ENCODE data around the gene CFAP74. TPM values are rescaled to one million over a fixed set of nuclear protein-coding genes. Genes with fewer than 3 reads are reported as not detected.
A peak's percentile ranks its signal among the peaks of the same experiment; 100 is the strongest.

Gene CFAP74
- total RNA-seq, 3 donors from 2014 or later (not counting 1 experiment from before 2014, with no cell fraction given), result not detected

DNA sequence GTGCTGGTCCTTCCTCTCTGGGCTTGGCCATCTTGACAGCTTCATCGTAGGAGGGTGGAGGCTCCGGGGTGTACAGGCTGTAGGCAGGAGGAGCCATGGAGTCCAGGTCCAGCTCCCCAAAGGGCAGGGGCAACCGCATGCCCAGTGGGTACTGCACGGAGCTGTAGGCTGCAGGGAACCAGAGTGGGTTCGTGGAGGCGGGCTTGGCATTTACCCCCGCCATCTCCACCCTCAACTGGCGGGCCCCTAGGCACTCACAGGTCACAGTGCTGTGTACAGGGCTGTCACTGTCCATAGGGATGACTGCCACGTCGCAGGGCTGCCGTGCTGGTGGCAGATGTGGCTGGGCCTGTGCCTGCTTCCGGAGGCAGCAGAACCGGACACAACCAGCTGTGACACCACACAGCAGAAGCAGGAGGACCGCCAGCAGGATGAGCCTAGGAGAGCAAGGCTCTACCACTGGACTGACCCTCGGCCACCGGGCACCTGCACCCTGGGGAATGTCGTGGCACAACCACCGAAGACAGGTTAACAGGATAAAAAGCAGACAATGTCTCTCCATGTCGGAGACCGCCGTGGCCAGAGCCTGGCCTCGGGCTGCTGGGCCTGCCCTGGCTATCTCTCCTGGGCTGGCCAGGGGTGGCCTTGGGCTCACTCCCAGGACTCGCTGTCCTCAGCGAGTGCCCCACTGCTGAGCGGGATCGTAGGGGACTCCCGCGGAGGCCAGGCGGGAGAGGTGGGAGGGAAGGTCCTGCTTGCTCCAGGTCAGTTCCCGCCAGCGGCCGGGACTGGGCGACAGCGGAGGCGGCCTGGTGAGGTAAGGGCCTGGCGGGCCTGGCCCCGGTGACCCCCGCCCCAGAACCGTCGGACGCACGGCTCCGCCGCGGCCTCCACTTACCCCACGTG is 85.3 kb downstream of the CFAP74 start:
- Histone ChIP-seq H3K36me3 (ENCODE audit: control insufficient read depth, insufficient read depth, low read length) (no peaks in the 10 kb centered on the region), H3K27ac (ENCODE audit: low read length) (no peak overlapping the region), H3K9me3 (ENCODE audit: control insufficient read depth, insufficient read depth, low read length) (no peaks in the 10 kb centered on the region), H3K4me1 (ENCODE audit: control insufficient read depth, insufficient read depth, low read length) (peaks cover 22% of the 10 kb centered on the region), H3K4me3 (ENCODE audit: low read length) (no peak overlapping the region), H3K27me3 (ENCODE audit: control insufficient read depth, insufficient read depth, low read length) (no peaks in the 10 kb centered on the region)
- intact Hi-C loops (cut with micrococcal nuclease), result no loop called here
- WGBS (ENCODE audit: insufficient coverage), result 52% methylated on average over 46 of the region's 46 CpGs
- Mint-ChIP-seq H3K36me3 (no peaks in the 10 kb centered on the region), H3K4me1 (peaks cover 0 to 7% of the 10 kb centered on the region in 2 donors), H3K4me3 (peak overlapping the region; percentile 56), H3K9me3 (no peaks in the 10 kb centered on the region), H3K27ac (no peak overlapping the region), H3K27me3 (ENCODE audit: low read depth in 2 of 2) (peaks cover 0 to 4% of the 10 kb centered on the region in 2 donors)
- TF ChIP-seq, protein P1, sequence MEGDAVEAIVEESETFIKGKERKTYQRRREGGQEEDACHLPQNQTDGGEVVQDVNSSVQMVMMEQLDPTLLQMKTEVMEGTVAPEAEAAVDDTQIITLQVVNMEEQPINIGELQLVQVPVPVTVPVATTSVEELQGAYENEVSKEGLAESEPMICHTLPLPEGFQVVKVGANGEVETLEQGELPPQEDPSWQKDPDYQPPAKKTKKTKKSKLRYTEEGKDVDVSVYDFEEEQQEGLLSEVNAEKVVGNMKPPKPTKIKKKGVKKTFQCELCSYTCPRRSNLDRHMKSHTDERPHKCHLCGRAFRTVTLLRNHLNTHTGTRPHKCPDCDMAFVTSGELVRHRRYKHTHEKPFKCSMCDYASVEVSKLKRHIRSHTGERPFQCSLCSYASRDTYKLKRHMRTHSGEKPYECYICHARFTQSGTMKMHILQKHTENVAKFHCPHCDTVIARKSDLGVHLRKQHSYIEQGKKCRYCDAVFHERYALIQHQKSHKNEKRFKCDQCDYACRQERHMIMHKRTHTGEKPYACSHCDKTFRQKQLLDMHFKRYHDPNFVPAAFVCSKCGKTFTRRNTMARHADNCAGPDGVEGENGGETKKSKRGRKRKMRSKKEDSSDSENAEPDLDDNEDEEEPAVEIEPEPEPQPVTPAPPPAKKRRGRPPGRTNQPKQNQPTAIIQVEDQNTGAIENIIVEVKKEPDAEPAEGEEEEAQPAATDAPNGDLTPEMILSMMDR (IDR thresholded peaks at IDR 0.05), result no peak
- ATAC-seq (no peak), DNase-seq (no peak)

DNA sequence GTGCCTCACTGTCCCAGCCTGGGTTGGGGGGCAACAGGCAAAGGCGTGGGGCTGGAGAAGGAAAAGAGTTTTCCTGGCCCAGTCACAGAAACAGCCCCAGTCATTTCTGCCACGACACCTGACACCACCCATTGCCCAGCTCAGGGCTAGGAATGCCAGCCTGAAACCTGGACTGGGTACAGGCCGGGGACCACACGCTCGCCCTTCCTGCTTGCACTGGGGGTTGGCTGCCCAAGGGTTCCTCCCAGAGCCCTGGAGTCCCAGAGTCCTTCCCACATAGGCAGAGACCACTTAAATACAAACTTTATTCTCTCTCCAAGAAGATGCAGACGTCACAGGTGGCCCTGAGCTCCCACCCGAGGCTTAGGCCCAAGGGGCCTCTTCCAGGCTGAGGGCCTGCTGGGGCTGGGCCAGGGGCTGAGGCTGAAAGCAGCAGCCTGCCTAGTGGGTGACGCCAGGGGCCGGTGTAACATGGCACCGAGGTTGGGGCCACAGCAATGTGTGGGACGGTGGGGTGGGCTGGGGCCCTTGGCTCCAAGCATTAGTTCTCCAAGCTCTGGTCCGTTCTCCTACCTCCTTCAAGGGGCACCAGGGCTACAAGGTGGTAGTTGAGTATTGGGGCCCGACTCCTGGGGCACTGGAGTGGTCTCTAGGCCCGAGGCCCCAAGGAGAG is 86.1 kb downstream of the CFAP74 start:
- Mint-ChIP-seq H3K27ac (no peak overlapping the region), H3K27me3 (ENCODE audit: low read depth in 2 of 2) (peaks cover 0 to 4% of the 10 kb centered on the region in 2 donors), H3K4me1 (peaks cover 0 to 7% of the 10 kb centered on the region in 2 donors), H3K4me3 (no peak overlapping the region), H3K9me3 (no peaks in the 10 kb centered on the region), H3K36me3 (no peaks in the 10 kb centered on the region)
- 91% methylated on average over 14 of the region's 14 CpGs for WGBS (ENCODE audit: insufficient coverage)
- H3K4me3 ChIP-seq (ENCODE audit: low read length), result no peak overlapping the region
- no peaks in the 10 kb centered on the region for H3K27me3 ChIP-seq (ENCODE audit: control insufficient read depth, insufficient read depth, low read length)
- no peak for ATAC-seq
- no peak for DNase-seq
- TF ChIP-seq, protein P1 (IDR thresholded peaks at IDR 0.05), result no peak
- peaks cover 22% of the 10 kb centered on the region for H3K4me1 ChIP-seq (ENCODE audit: control insufficient read depth, insufficient read depth, low read length)
- H3K27ac ChIP-seq (ENCODE audit: low read length), result no peak overlapping the region
- intact Hi-C loops (cut with micrococcal nuclease), result no loop called here
- H3K36me3 ChIP-seq (ENCODE audit: control insufficient read depth, insufficient read depth, low read length), result no peaks in the 10 kb centered on the region
- H3K9me3 ChIP-seq (ENCODE audit: control insufficient read depth, insufficient read depth, low read length), result no peaks in the 10 kb centered on the region

DNA sequence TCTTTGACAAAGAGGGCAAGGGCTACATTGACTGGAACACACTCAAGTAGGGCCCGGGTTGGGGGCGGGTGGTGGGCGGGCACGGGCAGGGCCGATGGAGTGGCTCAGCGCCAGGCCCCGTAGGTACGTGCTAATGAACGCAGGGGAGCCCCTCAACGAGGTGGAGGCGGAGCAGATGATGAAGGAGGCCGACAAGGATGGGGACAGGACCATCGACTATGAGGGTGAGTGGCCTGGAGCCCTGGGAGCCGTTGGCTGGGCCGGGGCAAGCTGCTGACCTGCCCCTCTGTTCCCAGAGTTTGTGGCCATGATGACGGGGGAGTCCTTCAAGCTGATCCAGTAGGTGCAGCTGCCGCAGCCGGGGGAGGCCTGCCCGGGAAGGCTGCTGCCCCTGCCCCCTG is 86.7 kb downstream of the CFAP74 start:
- Mint-ChIP-seq H3K27ac (no peak overlapping the region), H3K27me3 (ENCODE audit: low read depth in 2 of 2) (peaks cover 0 to 4% of the 10 kb centered on the region in 2 donors), H3K9me3 (no peaks in the 10 kb centered on the region), H3K36me3 (no peaks in the 10 kb centered on the region), H3K4me3 (no peak overlapping the region), H3K4me1 (peaks cover 0 to 7% of the 10 kb centered on the region in 2 donors)
- ATAC-seq (no peak), DNase-seq (no peak)
- Histone ChIP-seq H3K4me1 (ENCODE audit: control insufficient read depth, insufficient read depth, low read length) (peaks cover 22% of the 10 kb centered on the region), H3K4me3 (ENCODE audit: low read length) (no peak overlapping the region), H3K36me3 (ENCODE audit: control insufficient read depth, insufficient read depth, low read length) (no peaks in the 10 kb centered on the region), H3K27ac (ENCODE audit: low read length) (no peak overlapping the region), H3K27me3 (ENCODE audit: control insufficient read depth, insufficient read depth, low read length) (no peaks in the 10 kb centered on the region), H3K9me3 (ENCODE audit: control insufficient read depth, insufficient read depth, low read length) (no peaks in the 10 kb centered on the region)
- 92% methylated on average over 19 of the region's 19 CpGs for WGBS (ENCODE audit: insufficient coverage)
- intact Hi-C loops (cut with micrococcal nuclease), result no loop called here
- TF ChIP-seq, protein P1 (IDR thresholded peaks at IDR 0.05), result no peak
